HL-60 (cell line): ENCODE measurements around the gene TMPRSS2.

Experiments used
- DNase-seq, 2 experiments: peaks; one replicate each; pipeline ENCODE4 v3.0.0-alpha.2; 2010 to 2020; ENCODE audit warnings: low read depth in 1 of 2, low spot score in 1 of 2
- H3K27ac ChIP-seq: fragments of 250-450 bp; sonication (Bioruptor Pico); replicated peaks from 2 replicates; pipeline ENCODE4 v1.5.1; 2020; ENCODE audit warnings: mild to moderate bottlenecking, moderate library complexity
- H3K27me3 ChIP-seq: fragments of 250-450 bp; sonication (Bioruptor Pico); 2 replicates; pipeline ENCODE4 v1.5.1; 2021; ENCODE audit warnings: mild to moderate bottlenecking, moderate library complexity; ENCODE audit not compliant: insufficient read depth, poor library complexity, severe bottlenecking
- H3K4me3 ChIP-seq: replicated peaks from 2 replicates; pipeline ENCODE4 v1.5.1; 2011; ENCODE audit warnings: mild to moderate bottlenecking, control low read depth, low read length; ENCODE audit not compliant: insufficient read depth
- CTCF ChIP-seq: IDR thresholded peaks from one replicate; pipeline ENCODE4 v1.5.1; 2011; ENCODE audit warnings: low read length, control low read depth, inconsistent platforms; ENCODE audit not compliant: insufficient read depth
- GABPA ChIP-seq: IDR thresholded peaks from 2 replicates; pipeline ENCODE4 v1.6.1; 2012; ENCODE audit warnings: low read depth
- POLR2AphosphoS5 ChIP-seq: IDR thresholded peaks from 2 replicates; pipeline ENCODE4 v1.6.1; 2012; ENCODE audit warnings: low read depth
- REST ChIP-seq: IDR thresholded peaks from 2 replicates; pipeline ENCODE4 v1.6.1; 2012; ENCODE audit warnings: low read depth; ENCODE audit not compliant: insufficient replicate concordance
- SPI1 ChIP-seq: IDR thresholded peaks from 2 replicates; pipeline ENCODE4 v1.6.1; 2012; ENCODE audit warnings: low read depth, mild to moderate bottlenecking, borderline replicate concordance
- long read RNA-seq: library from polyadenylated mRNA; unstranded; transcript quantifications from one replicate; pipeline ENCODE4 v2.0.0, GENCODE V29; 2020

The TMPRSS2 gene
- long read RNA-seq: 0 reads

- DNase-seq: no peak
- TF ChIP-seq REST: no peak
- TF ChIP-seq SPI1: no peak
- no peak for TF ChIP-seq GABPA
- TF ChIP-seq CTCF: no peak
- no peak for TF ChIP-seq POLR2AphosphoS5
- H3K27me3 ChIP-seq: peaks cover 31% of the 10 kb centered on the region
- H3K27ac ChIP-seq: no peak within 1 kb of the TSS
- H3K4me3 ChIP-seq: no peak within 1 kb of the TSS
Measured at GRCh38 chr21:41507521-41508414, at the start of gene TMPRSS2. TMPRSS2 (minus strand) TSS chr21:41508158; CDS start chr21:41498133, 10,025 bp downstream.

- DNase-seq: no peak
- TF ChIP-seq POLR2AphosphoS5: no peak
- TF ChIP-seq GABPA: no peak
- TF ChIP-seq CTCF: no peak
- TF ChIP-seq SPI1: no peak
- TF ChIP-seq REST: no peak
Measured at GRCh38 chr21:41555057-41555456, 47.1 kb upstream of the TMPRSS2 start.

GRCh38 chr21:41552254-41552653 is 44.3 kb upstream of the TMPRSS2 start:
- H3K27ac ChIP-seq: no peak overlapping the region
- no peak for DNase-seq
- H3K27me3 ChIP-seq: no peaks in the 10 kb centered on the region
- H3K4me3 ChIP-seq: no peak overlapping the region
- TF ChIP-seq POLR2AphosphoS5: no peak
- TF ChIP-seq GABPA: no peak
- TF ChIP-seq CTCF: no peak
- no peak for TF ChIP-seq REST
- no peak for TF ChIP-seq SPI1

More at GRCh38 chr21:41555057-41555456, 47.1 kb upstream of the TMPRSS2 start:
- H3K27me3 ChIP-seq: no peaks in the 10 kb centered on the region
- H3K4me3 ChIP-seq: no peak overlapping the region
- no peak overlapping the region for H3K27ac ChIP-seq
